Naive B cell (primary cell): Measurements from ENCODE around the gene AP1G2. TPM values are rescaled to one million over a fixed set of nuclear protein-coding genes. Genes with fewer than 3 reads are reported as not detected.

Experiments
- ATAC-seq, 2 donors: fragments of 150-1000 bp; cut with Tn5 transposase; 2 replicates each; pipeline ENCODE4 v1.10.0; 2021; ENCODE audit warnings: low read depth in 2 of 2, mild to moderate bottlenecking in 2 of 2, moderate library complexity in 2 of 2
- DNase-seq: peaks from one replicate; pipeline ENCODE4 v3.0.0; 2022
- H3K27ac Mint-ChIP-seq, 6 donors: one replicate each; pipeline ENCODE4 v1.8.0; 2020 to 2022; ENCODE audit warnings: mild to moderate bottlenecking in 6 of 6, mixed read lengths in 6 of 6, moderate library complexity in 5 of 6, inconsistent platforms in 2 of 6
- H3K27me3 Mint-ChIP-seq, 3 donors: one replicate each; pipeline ENCODE4 v1.8.0; 2021 to 2022; ENCODE audit warnings: mixed read lengths in 3 of 3, mild to moderate bottlenecking in 1 of 3
- H3K36me3 Mint-ChIP-seq, 2 donors: one replicate each; pipeline ENCODE4 v1.8.0; 2020 to 2022; ENCODE audit warnings: mixed read lengths in 2 of 2, inconsistent platforms in 1 of 2, mild to moderate bottlenecking in 1 of 2
- H3K4me1 Mint-ChIP-seq, 3 donors: one replicate each; pipeline ENCODE4 v1.8.0; 2020 to 2022; ENCODE audit warnings: mixed read lengths in 3 of 3, inconsistent platforms in 1 of 3, mild to moderate bottlenecking in 1 of 3, moderate library complexity in 1 of 3
- H3K4me3 Mint-ChIP-seq, 8 donors: one replicate each; pipeline ENCODE4 v1.8.0; 2020 to 2022; ENCODE audit warnings: mild to moderate bottlenecking in 8 of 8, mixed read lengths in 8 of 8, moderate library complexity in 8 of 8, inconsistent platforms in 2 of 8
- H3K9me3 Mint-ChIP-seq, 7 donors: one replicate each; pipeline ENCODE4 v1.8.0; 2020 to 2022; ENCODE audit warnings: mixed read lengths in 7 of 7, mild to moderate bottlenecking in 5 of 7, inconsistent platforms in 2 of 7, moderate library complexity in 1 of 7
- polyA plus RNA-seq, 6 donors: library from polyadenylated mRNA; unstranded; fragments of 300-500 nt; fragmentation: Illumina TruSeq; gene quantifications; one replicate each; pipeline ENCODE4 v1.2.3, GENCODE V29; 2021; ENCODE audit warnings: low read depth in 6 of 6

The AP1G2 gene
- polyA plus RNA-seq, 6 donors from 2014 or later = 58.3 to 116 (median 80.4) TPM

DNA sequence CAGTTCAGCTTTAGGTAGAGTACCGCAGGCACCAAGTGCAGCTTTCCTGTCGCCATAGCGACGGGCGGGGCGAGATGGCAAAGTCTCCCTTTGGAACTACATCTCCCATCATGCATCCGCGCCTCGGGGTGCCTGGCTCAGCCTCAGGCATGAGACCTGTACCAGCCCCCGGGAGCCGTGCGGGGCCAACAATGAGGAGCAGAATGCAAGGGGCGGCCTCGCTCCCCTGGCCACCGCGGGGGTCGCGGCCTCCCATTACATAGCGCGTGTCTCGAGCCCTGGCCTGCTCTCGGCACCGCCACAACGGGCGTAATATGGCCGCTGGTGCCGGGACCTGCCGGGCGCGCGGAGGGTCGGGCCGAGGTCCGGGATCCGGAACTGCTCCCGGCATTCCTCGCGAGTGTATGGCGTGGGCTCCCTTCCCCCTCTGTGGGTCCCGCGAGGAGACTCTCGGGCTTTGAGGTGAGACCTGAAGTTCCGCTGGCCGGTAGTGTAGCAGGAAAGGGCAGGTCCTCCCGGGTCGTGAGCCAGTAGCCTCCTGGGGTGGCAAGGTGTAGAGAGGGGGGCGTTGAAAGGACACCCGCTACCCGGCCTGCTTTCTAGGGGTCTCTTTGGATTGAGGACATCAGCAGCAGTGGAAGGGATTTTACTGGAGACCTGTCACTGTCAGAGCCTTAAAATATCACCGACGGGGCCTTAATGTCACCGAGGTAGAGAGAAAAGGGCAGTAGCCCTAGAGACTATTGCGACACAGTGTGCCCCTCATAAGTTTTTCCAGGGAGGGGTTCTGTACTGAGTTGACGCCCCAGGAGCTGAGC, 11.5 kb downstream of the AP1G2 start, which contains the start of gene THTPA:
Gene THTPA, plus strand, starts transcription at position 390 of the 818 bp plus-strand sequence. CDS start 487 bp downstream, outside the sequence.
- ATAC-seq (peak; percentile 87 to 88), DNase-seq (peak; percentile 92)
- H3K27me3 Mint-ChIP-seq = no peaks in the 10 kb centered on the region
- peaks cover 48 to 56% (median 51%) of the 10 kb centered on the region in 3 donors for H3K4me1 Mint-ChIP-seq
- peak within 1 kb of the TSS; percentile 93 to 98 (median 96) for H3K4me3 Mint-ChIP-seq
- H3K9me3 Mint-ChIP-seq = no peaks in the 10 kb centered on the region
- peak within 1 kb of the TSS; percentile 86 to 98 (median 92) for H3K27ac Mint-ChIP-seq
- H3K36me3 Mint-ChIP-seq = peaks cover 5 to 8% of the 10 kb centered on the region in 2 donors

DNA sequence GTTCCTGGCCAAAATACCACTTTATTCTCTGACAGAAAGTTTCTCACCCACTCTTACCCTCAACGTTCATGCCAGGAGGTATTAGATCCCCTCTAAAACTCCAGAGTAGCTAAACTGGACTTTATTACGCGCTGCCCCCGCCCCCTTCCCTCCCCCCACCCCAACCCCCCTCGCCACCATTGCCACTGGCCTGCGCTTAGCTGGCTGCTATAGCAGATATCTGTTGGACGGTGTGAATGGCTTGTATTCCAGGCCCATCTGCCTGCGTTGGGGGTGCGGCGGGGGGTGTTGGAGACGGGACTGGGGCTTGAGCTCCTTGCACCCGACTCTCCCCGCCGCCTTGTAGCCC, 12.1 kb downstream of the AP1G2 start:
- no peak for DNase-seq
- peak overlapping the region; percentile 93 to 98 (median 96) for H3K4me3 Mint-ChIP-seq
- peaks cover 5% of the 10 kb centered on the region in 2 donors for H3K36me3 Mint-ChIP-seq
- no peak for ATAC-seq
- H3K27ac Mint-ChIP-seq = peak overlapping the region in 5 of 6 donors; percentile 83 to 98 (median 93)
- no peaks in the 10 kb centered on the region for H3K9me3 Mint-ChIP-seq
- H3K27me3 Mint-ChIP-seq = no peaks in the 10 kb centered on the region
- peaks cover 43 to 53% (median 50%) of the 10 kb centered on the region in 3 donors for H3K4me1 Mint-ChIP-seq

DNA sequence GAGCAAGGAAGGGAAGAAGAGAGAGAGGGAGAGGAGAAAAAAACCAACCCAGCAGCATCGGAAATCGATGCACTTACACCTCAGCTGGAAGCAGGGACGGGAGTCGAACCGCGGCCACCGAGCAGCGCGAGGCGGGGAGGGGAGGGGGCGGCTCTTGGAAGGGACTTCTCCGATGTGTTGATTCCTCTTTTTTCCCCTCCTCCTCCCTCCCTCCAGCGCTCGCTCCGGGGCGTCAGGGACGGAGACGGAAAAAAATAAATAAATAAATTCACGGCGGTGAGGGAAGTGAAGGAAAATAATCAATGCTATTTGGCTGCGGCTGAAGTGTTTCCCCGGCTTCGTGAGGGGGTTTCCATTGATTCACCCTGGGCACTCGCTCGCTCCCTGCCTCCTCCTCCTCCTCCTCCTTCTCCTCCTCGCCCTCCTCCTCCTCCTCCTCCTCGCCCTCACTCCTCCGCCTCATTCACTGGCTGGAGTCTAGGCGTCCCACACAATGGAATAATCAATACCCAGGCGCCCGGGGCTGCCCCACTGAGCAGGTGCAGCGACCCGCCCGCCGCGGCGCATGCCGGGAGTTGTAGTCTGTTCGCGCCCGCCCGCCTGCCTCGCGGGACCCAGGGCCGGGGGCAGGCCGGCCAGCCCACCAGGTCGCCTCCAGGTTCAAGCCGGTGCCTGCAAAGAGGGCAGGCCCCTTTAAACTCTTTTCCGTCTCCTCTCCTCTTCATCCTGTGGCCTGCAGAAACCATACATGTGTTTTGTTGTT, 16.1 kb downstream of the AP1G2 start, which contains the start of gene ZFHX2:
Gene ZFHX2, minus strand, starts transcription at position 500 of the 763 bp plus-strand sequence. CDS start 16,440 bp downstream, outside the sequence.
- no peaks in the 10 kb centered on the region for H3K9me3 Mint-ChIP-seq
- H3K27me3 Mint-ChIP-seq = no peaks in the 10 kb centered on the region
- peak within 1 kb of the TSS; percentile 84 to 97 (median 94) for H3K27ac Mint-ChIP-seq
- no peaks in the 10 kb centered on the region for H3K36me3 Mint-ChIP-seq
- ATAC-seq (peak; percentile 48 to 53), DNase-seq (peak; percentile 67)
- peak within 1 kb of the TSS in 1 of 8 donors; percentile 29 for H3K4me3 Mint-ChIP-seq
- H3K4me1 Mint-ChIP-seq = peaks cover 17 to 24% (median 19%) of the 10 kb centered on the region in 3 donors

DNA sequence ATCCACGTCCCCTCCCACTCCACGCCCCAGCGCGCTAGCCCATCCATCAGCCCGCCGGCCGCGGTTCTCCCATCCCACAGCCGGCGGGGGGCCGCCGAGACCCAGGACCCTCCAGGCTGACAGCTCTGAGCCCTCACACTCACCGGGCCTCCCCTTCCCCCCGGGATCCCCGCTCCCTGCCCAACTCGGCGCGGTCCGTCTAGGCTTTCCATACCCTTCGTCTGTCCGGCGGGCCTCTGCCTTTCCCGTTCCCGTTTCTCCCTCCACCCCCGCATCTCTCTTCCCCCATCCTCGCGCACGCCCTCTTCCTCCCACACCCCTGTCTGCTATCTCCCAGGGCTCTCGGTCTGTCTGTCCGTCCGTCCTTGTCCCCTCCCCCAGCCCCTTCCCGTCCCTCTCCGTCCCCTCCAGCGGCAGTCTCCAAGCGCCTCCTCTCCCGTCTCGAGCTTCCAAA, 16.8 kb downstream of the AP1G2 start:
- Mint-ChIP-seq H3K36me3 (no peaks in the 10 kb centered on the region), H3K4me1 (peaks cover 11 to 20% (median 13%) of the 10 kb centered on the region in 3 donors), H3K9me3 (no peaks in the 10 kb centered on the region), H3K27ac (peak overlapping the region in 3 of 6 donors; percentile 22 to 94 (median 49)), H3K27me3 (no peaks in the 10 kb centered on the region), H3K4me3 (no peak overlapping the region)
- no peak for ATAC-seq
- no peak for DNase-seq

DNA sequence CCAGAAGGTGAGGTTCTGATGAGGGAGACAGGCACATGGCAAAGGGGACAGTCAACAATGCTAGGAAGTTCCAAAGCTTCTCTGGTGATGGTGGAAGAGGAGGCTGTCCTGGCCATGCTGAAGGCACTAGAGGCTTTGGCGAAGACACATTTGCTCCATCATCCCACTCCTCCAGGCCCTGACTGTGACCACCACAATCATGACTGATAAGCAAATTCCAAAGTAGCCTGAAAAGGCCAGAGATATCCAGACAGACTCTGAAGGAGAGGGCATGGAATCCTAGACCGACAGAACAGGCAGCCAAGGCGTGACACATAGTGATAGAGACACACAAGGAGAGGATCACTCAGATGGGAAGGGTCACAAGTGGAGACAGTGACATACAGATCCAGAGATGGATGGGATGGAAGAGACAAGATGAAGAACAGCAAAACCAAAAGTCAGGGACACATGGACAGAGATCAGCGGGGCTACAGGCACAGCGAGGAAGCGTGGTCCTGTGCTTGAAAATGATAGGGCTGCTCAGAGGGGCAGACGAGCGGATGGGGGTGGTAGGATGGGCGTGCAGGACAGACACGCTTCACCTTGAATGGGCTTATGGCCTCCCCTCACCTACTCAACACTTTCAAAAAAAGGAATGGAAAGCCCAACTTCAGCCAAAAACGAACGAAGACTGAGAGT, 17.3 kb downstream of the AP1G2 start:
- no peaks in the 10 kb centered on the region for H3K9me3 Mint-ChIP-seq
- H3K27me3 Mint-ChIP-seq = peaks cover 0 to 4% (median 0%) of the 10 kb centered on the region in 3 donors
- no peak overlapping the region for H3K4me3 Mint-ChIP-seq
- no peak overlapping the region for H3K27ac Mint-ChIP-seq
- DNase-seq (no peak), ATAC-seq (no peak)
- H3K4me1 Mint-ChIP-seq = peaks cover 6 to 16% (median 8%) of the 10 kb centered on the region in 3 donors
- H3K36me3 Mint-ChIP-seq = peaks cover 0 to 4% of the 10 kb centered on the region in 2 donors

DNA sequence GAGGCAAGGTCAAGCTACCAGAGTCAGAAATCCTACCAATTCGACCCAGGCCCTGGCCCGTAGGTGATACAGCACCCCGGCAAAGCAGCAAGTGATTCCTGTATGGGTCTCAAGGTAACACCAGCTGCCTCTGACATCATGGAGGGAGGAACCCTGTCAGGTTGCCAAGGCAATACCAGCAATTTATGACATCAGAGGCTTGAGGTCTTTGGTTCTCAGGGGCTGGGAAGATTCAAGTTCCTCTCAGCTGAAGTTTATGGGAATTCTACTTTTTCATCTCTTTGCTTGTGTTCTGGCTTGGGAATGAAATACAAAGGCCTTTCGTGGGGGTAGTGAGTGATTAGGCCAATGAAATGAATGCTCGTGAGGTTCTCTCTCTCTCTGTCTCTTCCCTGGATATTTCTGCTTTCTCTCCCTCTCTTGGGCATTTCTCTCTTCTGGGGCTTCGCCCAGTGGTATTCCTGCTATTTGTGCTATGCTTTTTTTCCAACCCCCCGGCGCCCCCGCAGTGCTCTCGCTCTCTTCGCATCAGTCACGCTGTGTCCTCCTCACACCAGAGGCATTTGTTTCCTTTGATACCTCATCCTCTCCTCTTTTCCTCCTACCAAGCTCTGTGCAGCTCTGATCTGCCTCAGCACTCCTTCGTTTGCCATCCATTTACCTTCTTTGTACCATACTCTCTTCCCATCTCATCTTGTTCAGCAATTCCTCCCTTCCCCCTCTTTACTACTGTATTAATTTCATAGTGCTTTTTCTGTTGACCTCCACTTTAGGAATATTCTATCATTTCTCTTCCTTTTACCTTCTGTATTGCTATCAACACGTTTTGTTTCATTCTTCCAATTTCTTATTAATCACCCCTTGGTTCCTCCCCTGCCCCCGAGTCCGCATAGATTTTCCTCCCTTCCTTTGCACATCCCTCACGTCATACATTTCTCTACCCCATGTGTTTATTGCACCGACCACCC, 19.0 kb downstream of the AP1G2 start:
- ATAC-seq (no peak), DNase-seq (no peak)
- H3K4me3 Mint-ChIP-seq = no peak overlapping the region
- peaks cover 0 to 8% of the 10 kb centered on the region in 2 donors for H3K36me3 Mint-ChIP-seq
- no peaks in the 10 kb centered on the region for H3K9me3 Mint-ChIP-seq
- H3K27me3 Mint-ChIP-seq = peaks cover 0 to 10% (median 0%) of the 10 kb centered on the region in 3 donors
- peaks cover 4 to 12% (median 6%) of the 10 kb centered on the region in 3 donors for H3K4me1 Mint-ChIP-seq
- no peak overlapping the region for H3K27ac Mint-ChIP-seq

DNA sequence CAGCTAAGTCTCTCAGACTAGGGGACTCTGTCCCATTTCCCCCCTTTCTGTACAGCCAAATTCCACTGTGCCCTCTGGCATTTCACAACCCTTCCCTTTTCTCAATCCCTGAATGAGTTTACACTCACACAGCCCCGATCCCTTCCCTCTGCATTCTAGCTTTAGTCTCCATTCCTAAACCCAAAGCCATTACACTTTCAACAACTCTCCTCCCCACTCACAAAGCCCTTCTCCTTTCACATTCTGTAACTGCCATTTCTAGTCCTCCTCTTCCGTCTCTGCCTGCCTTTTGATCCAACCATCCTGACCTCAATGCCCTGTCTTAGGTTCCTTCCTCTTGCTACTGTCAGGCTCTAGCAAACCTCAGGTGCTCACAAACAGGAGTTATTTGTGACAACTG, 19.7 kb downstream of the AP1G2 start:
- peaks cover 0 to 10% (median 0%) of the 10 kb centered on the region in 3 donors for H3K27me3 Mint-ChIP-seq
- ATAC-seq (no peak), DNase-seq (no peak)
- no peak overlapping the region for H3K4me3 Mint-ChIP-seq
- no peak overlapping the region for H3K27ac Mint-ChIP-seq
- H3K36me3 Mint-ChIP-seq = peaks cover 0 to 8% of the 10 kb centered on the region in 2 donors
- peaks cover 4 to 12% (median 6%) of the 10 kb centered on the region in 3 donors for H3K4me1 Mint-ChIP-seq
- no peaks in the 10 kb centered on the region for H3K9me3 Mint-ChIP-seq

DNA sequence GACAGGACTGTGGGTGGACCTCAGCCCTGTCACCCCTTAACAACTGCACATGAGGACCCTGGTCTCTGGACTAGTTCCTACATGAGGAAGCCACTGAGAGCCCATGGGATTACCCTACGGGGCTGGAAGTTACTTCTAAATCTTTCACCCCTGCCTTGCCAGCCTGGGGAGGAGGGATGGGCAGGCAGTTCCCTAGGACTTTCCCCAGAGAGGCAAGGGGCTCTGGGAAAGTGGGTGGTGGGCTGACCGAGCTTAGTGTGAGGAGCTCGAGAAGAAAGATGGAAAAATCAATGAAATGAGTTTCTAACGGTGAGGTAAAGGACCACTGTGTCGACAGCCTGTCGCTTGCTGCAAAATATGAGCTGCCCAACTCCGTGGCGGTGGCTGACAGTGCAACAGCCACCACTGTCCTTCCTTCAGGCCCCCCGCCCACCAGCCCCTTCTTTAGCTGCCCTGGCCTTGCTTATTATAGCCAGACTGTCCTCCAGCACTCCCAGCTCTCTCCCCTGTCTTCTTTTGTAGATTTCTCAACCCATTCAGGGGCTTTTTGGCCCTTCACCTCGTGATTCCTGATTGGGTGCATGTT, 21.0 kb downstream of the AP1G2 start:
- Mint-ChIP-seq H3K4me3 (peak overlapping the region in 1 of 8 donors; percentile 37), H3K27me3 (peaks cover 0 to 18% (median 6%) of the 10 kb centered on the region in 3 donors), H3K36me3 (peaks cover 0 to 8% of the 10 kb centered on the region in 2 donors), H3K9me3 (no peaks in the 10 kb centered on the region), H3K4me1 (peaks cover 0 to 8% (median under 1%) of the 10 kb centered on the region in 3 donors), H3K27ac (no peak overlapping the region)
- ATAC-seq (no peak), DNase-seq (no peak)

DNA sequence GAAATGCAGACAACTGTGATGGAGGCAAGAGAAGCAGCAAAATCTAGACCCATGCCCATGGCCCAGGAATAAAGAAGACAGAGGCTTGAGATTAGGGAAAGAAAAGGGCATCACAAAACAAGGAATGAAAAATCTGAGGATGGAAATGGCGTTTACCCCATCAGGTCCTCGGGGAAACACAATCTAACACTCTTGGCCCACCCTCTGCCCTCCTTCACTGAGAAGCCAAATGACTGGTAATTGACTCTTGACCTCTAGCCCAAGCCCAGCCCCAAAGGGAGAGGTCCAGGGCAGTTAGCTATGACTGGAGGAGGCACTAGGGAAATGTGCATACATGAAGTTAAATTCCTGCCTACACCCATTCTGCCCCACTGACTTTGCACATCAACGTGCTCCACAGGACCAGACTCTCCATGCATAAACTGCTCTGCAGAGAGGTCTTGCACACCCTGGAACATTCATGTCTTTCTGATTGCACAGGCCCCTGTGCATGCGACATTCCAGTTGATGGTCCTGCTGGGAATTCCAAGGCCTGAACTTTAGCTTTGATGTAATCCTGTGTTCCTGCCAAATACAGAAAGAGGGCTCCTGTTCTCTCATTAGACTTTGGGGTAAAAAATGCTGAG, 21.7 kb downstream of the AP1G2 start:
- Mint-ChIP-seq H3K9me3 (no peaks in the 10 kb centered on the region), H3K27me3 (peaks cover 0 to 20% (median 6%) of the 10 kb centered on the region in 3 donors), H3K36me3 (peaks cover 0 to 8% of the 10 kb centered on the region in 2 donors), H3K27ac (no peak overlapping the region), H3K4me1 (peaks cover 0 to 1% (median 0%) of the 10 kb centered on the region in 3 donors), H3K4me3 (no peak overlapping the region)
- ATAC-seq (no peak), DNase-seq (no peak)

DNA sequence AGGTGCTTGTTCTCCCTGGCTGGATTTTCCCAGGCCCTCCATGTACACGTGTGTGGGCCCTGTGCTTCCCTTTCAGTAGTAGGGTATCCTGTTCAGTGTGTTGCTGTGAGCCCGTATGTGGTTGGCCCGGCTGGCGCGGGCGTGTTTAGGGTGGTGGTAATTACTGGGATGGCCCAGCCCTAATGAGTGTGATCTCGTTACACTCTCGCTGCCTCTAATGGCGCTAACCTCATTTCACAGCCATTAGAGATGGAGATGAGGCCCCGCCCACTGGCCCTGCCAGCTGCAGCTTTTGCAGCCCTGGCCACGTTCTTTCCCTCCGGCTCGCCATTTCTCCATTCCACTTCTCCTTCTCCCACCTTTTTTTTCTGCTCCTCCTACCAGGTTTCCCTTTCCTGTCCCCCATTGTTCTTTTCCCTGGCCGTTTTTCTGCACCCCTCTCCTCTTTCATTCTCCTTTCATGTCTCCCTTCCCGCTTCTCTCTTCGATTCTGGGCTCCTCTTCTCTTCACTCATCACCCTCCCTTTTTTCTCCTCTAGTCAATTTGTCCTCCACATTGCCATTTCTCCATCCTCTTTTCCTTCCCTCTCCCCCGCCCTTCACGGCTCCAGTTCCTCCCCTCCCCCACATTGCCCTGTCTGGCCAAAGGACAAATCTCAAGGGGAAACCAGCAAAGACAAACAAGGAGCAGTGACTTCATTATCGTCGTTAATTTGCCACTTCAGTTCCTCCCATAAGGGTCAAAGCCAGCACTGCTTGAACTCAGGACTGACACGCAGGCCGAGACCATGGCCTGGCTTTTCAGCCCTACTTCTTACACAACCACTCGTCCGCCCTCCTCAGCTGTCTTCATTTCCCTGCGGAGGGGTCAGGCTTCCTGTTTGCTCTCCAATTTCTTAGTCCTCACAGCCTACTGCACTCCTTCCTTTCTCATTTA, 22.8 kb downstream of the AP1G2 start:
- Mint-ChIP-seq H3K27ac (no peak overlapping the region), H3K9me3 (no peaks in the 10 kb centered on the region), H3K4me3 (no peak overlapping the region), H3K36me3 (peaks cover 0 to 8% of the 10 kb centered on the region in 2 donors), H3K4me1 (no peaks in the 10 kb centered on the region), H3K27me3 (peaks cover 0 to 20% (median 6%) of the 10 kb centered on the region in 3 donors)
- DNase-seq = no peak
- no peak for ATAC-seq

DNA sequence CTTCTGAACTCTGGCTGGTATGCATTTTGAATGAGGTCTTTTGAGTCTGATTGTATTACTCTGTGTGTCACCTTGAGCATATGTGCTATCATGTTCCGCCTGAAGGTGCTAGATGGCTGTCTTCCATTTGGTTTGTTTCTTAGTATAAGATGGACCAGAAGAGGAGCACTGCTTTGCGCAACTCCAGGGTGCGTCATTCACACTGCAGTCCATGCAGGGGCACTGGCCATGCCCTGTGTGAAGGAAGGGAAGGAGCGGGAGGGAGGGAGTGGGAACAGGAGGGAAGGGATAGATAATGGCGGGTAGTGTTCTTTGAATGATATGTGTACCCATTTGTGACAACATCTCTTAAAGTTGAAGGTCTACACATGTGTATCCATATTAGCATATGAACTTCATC, 24.2 kb downstream of the AP1G2 start:
- Mint-ChIP-seq H3K27me3 (peaks cover 6 to 20% (median 10%) of the 10 kb centered on the region in 3 donors), H3K27ac (no peak overlapping the region), H3K4me3 (no peak overlapping the region), H3K36me3 (peaks cover 0 to 8% of the 10 kb centered on the region in 2 donors), H3K4me1 (peaks cover 0 to 5% (median 0%) of the 10 kb centered on the region in 3 donors), H3K9me3 (no peaks in the 10 kb centered on the region)
- ATAC-seq (no peak), DNase-seq (no peak)
